NCI-H2029 treated with DMSO at 0.1 percent for 48 hours (cell line): Measurements from ENCODE around the gene MLYCD.

ENCODE experiments used
- DNase-seq: peaks from one replicate; lab custom pipeline; 2025; lab: John Stamatoyannopoulos, UW

Gene MLYCD

GRCh38 chr16:83925957-83926725 lies 27.2 kb downstream of the MLYCD start:
- DNase-seq, result no peak

DNA sequence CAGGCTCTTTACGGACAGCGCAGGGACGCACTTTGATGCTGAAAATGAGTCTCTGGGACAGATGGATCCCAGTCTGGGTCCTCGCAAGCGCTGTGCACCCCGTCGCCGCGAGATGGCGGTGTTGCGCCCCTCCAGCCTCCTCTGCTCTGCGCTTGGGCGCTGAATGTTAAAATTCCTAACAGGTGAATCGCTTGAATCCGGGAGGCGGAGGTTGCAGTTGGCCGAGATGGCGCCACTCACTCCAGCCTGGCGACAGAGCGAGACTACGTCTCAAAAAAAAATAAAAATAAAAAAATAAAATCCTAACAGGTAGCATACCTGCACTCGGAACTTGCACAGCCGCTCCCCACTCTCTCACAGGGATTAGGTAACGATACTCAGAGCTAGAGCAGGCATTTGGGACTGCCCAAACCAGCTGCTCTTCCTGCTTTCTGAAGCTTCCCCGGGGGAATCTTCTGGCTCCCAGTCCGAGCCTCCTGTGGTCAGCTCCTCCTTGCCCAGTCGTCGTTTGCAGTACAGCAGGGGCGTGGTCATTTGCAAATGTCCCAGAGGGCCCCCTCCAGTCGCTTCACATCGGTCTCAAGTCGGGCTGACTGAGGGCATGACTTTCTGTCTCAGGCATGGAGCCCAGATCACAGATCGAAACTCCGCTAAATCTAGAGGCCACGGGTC lies 27.9 kb downstream of the MLYCD start:
- DNase-seq, result no peak

DNA sequence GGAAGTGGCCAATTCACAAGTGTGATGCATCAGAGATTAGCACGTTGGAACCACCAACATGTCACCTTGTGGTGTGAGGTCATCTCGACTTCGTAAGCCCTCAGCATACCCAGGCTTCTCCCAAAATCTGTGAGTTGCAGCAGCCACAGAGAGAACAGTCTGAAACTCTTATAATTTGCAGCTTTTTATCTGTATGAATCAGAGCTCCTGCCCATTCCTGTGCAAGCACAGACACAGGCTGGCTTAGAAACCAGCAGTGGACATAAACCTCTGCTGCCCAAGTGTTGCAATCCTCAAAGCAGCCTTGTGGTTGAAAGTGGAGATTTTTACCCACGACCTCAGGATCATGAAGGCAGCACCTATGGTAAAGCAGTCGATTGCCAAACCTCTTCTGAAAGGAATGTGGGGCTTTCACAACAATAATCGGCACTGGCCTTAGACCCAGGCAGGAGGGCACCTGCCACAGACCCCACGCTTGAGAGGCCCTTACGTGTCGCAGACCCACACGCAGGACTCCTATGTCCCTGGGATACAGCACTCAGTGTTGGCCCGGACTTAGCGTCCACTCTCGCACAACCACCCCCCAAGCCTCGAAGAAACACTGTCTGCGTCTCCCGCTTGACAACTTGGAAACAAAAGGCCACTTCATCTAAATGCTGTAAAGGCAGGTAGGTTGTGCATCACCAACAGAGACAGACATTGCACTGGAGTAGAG lies 29.6 kb downstream of the MLYCD start:
- DNase-seq, result no peak

GRCh38 chr16:83929811-83930555 lies 31.1 kb downstream of the MLYCD start:
- no peak for DNase-seq

GRCh38 chr16:83930730-83931500 lies 32.0 kb downstream of the MLYCD start:
- DNase-seq, result no peak

DNA sequence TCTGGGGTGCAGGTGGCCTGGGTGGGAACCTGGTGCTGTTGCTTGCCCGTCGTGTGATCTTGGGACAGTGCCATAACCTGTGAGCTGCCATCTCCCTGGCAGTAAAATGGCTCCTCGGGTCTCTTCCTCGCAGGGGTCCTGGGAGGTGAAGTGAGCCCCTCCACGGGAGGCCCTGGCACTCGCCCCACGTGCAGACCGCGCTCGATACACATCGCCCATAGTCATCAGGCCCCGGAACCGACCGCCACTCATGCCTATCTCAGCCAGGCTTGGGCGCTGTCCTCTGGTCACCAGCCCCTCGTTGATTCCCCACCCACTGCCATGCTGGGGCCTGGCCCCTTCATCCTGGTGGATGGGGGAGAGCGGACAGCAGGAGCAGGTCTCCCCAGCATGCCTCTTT lies 32.6 kb downstream of the MLYCD start:
- no peak for DNase-seq

DNA sequence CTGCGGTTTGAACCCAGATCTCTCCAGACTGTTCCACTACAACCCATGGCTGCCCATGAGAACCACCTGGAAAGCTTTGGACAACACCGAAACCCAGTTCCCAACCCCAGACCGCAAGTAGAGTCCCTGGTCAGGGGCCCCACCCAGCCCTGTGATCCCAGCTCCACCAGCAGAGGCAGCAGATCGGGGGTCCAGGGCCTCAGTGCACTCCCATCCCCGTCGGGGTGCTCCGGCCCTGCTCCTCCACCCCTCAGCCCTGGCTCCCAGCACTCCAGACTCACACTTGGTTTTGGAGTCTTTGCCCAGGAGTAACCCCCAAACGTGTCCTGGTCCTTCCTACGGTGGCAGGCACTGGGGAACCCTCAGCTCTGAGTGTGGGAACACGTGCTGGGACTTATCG lies 33.4 kb downstream of the MLYCD start:
- no peak for DNase-seq

DNA sequence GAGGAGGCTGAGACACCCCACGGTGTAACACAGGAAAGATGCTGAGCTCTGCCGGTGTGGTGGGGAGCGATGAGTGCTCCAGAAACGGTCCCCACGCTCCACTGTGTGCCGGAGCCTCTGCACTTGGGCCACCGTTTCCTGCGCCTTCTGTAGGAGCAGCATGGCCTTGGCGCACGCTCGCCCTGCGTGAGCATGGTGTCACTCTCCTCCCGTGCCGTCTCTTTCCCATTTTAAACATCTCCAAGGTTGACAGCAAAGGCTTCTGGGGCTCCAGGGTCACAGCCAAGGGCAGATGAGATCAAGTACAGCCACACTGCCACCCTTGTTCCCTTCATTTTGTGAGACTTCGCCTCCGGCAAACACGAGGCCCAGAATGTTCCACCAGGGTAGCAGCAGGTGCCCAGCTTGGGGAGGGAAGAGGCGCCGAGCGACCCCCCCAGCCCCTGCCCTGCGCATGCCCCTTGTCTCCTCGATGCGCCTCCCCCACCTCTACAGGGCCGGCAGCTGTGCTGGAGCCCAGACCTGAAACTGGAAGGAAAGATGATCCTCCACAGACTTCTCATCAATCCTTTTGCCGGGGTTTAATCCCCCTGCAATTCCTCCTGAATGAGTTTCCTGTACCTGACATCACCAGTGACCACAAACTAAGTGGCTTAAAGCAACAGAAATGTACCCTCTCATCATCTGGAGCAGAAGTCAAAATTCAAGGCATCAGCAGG lies 34.2 kb downstream of the MLYCD start:
- no peak for DNase-seq

- DNase-seq, result no peak
Measured at GRCh38 chr16:83933885-83934683, 35.2 kb downstream of the MLYCD start.

DNA sequence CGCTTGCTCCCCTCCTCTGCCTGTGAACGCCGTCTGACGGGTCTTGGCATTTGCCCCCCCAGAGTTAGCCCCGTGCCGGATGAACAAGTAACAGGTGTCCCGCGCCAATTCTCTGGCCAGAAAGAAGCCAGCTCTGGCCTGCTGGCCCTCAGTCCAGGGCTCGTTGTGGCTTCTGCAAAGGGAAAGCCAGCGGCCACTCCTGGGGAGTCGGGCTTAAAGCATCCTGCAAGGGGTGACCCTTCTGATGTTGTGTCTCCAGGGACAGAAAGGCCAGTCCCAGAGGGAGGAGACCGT lies 35.7 kb downstream of the MLYCD start:
- no peak for DNase-seq

DNA sequence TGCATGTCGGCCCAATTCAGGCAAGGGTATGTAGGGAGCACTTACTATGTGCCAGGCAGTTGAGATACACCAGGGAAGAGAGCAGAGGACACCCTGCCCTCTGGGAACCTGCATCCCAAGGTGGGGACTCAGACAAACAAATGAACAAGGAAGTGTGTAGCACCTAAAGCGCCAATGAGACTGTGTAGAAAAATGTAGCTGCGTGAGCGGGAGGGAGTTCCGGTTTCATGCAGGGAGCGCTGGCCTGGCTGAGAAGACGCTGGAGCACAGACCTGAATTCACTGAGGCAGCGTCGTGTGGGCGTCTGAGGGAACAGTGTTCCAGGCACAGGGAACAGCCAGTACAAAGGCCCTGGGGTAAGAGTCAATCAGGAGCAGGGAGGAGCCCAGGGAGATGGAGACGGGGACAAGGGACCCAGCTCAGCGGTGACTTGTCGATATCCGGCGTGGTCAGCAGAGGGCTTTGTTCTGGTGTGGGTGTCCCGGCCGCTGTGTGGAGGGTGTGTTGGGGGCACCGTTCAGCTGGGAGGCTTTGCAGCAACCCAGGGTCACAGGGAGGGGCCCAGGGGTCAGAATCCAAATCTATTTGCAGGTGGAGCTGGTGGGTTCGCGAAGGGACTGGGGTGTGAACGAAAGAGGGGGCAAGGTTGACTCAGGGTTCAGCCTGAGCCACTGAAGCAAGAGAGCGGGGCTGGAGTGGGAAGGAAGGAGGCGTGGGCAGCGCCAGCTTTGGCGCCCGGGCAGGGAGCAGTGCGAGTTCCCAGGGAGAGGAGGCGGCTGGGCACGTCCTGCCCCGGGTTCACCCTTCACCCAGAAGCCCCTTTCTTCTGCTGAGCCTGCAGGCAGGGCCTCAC lies 36.3 kb downstream of the MLYCD start:
- DNase-seq, result no peak

- DNase-seq, result no peak
Measured at GRCh38 chr16:83935858-83936255, 36.9 kb downstream of the MLYCD start.

DNA sequence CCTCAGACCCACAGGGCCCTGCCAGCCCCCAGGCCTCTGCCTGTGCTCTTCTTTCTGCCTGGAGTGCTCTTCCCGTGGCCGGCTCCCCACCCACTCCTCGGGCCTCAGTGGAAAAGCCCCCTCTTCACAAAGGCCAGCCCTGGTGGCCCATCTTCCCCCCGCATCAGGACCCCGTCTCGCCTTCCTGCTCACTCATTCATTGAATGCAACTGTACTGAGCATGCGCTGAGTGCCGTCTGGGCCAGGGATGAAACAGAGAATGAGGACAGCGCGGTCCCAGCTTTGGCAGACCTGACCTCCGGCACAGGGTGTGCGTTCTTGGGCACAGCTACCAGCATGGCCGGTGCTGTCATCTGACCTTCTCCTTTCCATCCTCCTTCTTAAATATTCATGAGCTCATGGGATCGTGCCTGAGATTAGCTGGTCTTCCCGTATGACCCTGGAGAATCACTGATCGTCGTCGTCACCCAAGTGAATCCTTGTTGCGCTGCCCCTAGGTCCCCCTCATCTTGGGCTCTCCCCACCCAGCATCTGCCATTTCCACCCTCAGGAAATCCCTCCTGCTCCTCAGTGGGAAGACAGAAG lies 37.8 kb downstream of the MLYCD start:
- DNase-seq, result no peak

DNA sequence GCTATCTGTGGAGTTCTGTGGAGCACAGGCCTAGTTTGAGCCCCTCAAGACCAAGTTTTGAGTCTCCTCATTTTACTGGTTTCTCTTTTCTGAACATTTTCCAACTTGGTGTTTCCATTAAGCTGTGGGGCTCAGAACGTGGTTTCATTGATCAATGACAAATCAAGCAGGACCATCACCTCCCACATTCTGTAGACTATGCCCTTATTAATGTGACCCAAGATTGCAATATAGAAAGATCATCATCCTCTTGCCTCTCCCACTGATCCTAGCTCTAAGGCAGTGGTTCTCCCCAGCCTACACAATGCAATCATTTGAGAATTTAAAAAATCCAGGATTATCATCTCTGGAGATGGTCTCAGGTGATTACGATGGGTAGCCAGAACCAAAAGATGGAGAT lies 38.4 kb downstream of the MLYCD start:
- DNase-seq, result no peak

DNA sequence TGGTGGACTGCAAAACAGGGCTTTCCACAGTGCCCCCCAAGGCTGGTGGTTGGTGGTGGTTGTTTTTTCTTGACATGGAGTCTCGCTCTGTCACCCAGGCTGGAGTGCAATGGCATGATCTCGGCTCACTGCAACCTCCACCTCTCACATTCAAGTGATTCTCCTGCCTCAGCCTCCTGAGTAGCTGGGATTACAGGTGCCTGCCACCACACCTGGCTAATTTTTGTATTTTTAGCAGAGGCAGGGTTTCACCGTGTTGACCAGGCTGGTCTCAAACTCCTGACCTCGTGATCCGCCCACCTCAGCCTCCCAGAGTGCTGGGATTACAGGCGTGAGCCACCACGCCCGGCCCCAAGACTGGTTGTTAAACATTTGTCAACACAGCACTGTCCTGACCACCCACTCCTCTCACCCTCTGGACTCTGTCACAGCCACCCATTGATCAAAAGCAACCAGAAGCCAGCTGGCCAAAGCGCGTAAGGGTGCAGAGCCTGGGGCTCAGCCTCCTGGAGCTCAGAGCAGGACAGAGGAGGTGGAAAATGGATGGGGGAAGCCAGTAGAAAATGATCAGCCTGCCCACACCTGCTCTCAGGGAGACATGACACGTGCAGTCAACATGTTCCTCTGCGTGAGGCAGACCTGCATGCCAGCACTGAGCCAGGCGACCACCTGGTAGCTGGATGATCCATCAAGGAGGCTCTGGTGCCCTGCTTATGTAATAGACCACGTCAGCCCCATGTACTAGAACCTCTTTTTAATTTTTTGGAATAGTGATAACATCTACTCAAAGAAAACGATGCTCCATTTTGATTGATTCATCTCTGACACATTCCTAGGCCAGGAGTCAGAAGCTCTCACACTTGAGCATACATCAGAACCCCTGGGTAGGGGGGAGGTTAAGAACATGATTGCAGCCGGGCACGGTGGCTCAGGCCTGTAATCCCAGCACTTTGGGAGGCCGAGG lies 39.3 kb downstream of the MLYCD start:
- DNase-seq, result no peak

- DNase-seq, result no peak
Measured at GRCh38 chr16:83939266-83939855, 40.4 kb downstream of the MLYCD start.

DNA sequence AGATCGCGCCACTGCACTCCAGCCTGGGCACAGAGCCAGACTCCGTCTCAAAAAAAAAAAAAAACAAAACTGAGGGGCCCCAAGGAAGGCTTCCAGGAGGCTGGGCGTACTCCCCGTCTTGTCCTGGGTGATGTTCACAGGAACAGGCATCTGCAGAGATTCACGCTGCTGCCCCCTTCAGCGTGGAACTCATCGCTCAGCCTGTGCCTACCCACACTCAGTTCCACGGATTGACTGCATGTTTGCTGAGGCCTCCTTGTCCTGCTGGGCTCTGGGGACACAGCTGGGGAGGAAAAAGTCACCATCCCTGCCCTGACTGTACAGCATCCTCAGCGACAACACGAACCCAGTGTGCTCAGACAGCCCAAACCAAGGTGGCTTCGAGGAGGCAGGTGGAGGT lies 41.2 kb downstream of the MLYCD start:
- no peak for DNase-seq
